NB4 (cell line): Measurements from ENCODE around the gene CROT.

Experiments
- DNase-seq: peaks from one replicate; pipeline ENCODE4 v3.0.0; 2010; ENCODE audit warnings: low read depth
- H3K4me3 ChIP-seq: one replicate; pipeline ENCODE4 v1.5.1; 2011; ENCODE audit warnings: mild to moderate bottlenecking, low read depth, low read length, moderate library complexity
- MYC ChIP-seq: IDR thresholded peaks from 2 replicates; pipeline ENCODE4 v1.6.1; 2011; ENCODE audit warnings: low read depth, low read length
- POLR2A ChIP-seq: IDR thresholded peaks from 2 replicates; pipeline ENCODE4 v1.6.1; 2011; ENCODE audit warnings: mild to moderate bottlenecking; ENCODE audit not compliant: insufficient read length; ENCODE audit errors: extremely low read depth
- TF ChIP-seq, protein P1 (sequence below): IDR thresholded peaks from 2 replicates; pipeline ENCODE4 v1.6.1; 2011; ENCODE audit warnings: low read depth, low read length
- TF ChIP-seq, protein P2 (sequence below): IDR thresholded peaks from one replicate; pipeline ENCODE4 v1.5.1; 2012; ENCODE audit warnings: low read depth, low read length

Gene CROT

DNA sequence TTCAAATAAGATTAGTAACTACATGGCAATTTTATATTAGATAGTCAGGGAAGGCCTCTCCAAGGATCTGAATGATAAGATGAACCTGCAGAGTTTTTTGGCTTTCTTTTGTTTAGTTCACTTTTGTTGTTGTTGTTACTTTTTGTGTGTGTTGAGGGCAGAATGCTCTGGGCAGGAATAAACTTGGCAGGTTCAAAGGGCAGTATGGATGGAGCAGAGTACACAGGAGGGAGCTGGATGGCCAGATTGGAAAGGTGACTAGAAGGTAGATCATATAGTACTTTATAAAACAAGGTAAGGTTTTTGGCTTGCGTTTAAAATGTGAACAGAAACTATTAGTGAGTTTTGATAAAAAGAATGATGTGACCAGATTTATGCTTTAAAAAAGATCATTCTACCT, 17.9 kb downstream of the CROT start:
- no peak for TF ChIP-seq MYC
- TF ChIP-seq, protein P1, sequence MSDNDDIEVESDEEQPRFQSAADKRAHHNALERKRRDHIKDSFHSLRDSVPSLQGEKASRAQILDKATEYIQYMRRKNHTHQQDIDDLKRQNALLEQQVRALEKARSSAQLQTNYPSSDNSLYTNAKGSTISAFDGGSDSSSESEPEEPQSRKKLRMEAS = no peak
- TF ChIP-seq POLR2A = no peak
- TF ChIP-seq, protein P2, sequence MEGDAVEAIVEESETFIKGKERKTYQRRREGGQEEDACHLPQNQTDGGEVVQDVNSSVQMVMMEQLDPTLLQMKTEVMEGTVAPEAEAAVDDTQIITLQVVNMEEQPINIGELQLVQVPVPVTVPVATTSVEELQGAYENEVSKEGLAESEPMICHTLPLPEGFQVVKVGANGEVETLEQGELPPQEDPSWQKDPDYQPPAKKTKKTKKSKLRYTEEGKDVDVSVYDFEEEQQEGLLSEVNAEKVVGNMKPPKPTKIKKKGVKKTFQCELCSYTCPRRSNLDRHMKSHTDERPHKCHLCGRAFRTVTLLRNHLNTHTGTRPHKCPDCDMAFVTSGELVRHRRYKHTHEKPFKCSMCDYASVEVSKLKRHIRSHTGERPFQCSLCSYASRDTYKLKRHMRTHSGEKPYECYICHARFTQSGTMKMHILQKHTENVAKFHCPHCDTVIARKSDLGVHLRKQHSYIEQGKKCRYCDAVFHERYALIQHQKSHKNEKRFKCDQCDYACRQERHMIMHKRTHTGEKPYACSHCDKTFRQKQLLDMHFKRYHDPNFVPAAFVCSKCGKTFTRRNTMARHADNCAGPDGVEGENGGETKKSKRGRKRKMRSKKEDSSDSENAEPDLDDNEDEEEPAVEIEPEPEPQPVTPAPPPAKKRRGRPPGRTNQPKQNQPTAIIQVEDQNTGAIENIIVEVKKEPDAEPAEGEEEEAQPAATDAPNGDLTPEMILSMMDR = no peak
- no peak overlapping the region for H3K4me3 ChIP-seq
- DNase-seq = no peak

DNA sequence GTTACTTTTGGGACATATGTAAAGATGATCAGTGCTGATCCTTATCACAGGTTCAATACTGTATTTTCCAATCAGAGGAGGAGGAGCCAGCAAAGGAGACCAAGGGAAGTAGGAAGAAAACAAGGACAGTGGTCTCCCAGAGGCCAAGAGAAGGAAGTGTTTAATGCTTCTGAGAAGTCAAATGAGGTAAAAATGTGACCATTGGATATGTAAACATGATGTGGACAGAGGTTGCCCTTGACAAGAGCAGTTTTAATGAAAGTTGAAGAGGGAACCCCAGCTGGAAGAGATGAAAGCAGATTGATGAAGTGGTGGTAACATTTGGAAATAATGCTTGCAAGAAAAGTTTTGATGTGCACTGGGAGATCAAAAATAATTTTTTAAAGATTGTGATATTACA, 18.8 kb downstream of the CROT start:
- TF ChIP-seq, protein P1 = no peak
- TF ChIP-seq POLR2A = no peak
- TF ChIP-seq, protein P2 = no peak
- no peak for TF ChIP-seq MYC
- H3K4me3 ChIP-seq = no peak overlapping the region
- no peak for DNase-seq

DNA sequence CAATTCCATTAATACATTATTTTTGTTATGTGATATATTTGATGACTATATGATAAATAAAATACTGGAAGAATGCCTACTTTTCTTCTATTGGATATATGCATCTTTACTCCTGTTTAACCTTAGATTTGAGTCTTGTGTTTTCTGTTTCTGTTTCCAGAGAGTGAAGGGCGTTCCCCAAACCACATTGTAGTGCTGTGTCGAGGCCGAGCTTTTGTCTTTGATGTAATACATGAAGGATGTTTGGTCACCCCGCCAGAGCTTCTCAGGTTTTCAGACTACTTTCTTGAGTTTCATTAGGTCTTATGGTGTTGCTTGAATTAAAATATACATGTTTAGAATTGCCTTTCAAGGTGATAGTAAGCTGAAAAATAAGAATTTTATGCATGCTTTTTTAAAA, 23.8 kb downstream of the CROT start:
- no peak overlapping the region for H3K4me3 ChIP-seq
- DNase-seq = no peak
- TF ChIP-seq POLR2A = no peak
- TF ChIP-seq, protein P1 = no peak
- TF ChIP-seq MYC = no peak
- TF ChIP-seq, protein P2 = no peak

DNA sequence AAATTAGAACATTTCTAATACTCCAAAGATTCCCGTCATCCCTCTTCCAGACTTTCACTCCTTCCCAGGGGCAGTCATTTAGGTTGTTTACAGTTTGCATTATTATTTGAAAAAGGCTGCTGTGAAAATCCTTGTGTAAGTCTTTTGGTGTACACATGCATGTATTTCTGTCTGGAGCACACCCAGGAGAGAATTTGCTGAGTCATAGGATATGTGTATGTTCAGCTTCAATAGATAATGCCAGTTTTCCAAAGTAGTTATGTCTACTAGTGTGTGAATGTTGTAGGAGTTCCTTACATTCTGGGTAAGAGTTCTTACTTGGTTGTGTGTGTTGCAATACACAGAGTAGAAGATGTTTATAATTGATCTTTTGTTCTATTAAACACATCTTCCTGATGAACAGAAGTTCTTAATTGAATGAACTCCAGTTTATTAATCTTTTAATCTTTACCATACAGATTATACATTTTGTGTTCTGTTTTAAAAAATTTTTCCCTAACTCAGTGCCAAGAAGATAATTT, 25.3 kb downstream of the CROT start:
- peak; percentile 22 for DNase-seq
- TF ChIP-seq POLR2A = no peak
- TF ChIP-seq, protein P1 = no peak
- no peak overlapping the region for H3K4me3 ChIP-seq

DNA sequence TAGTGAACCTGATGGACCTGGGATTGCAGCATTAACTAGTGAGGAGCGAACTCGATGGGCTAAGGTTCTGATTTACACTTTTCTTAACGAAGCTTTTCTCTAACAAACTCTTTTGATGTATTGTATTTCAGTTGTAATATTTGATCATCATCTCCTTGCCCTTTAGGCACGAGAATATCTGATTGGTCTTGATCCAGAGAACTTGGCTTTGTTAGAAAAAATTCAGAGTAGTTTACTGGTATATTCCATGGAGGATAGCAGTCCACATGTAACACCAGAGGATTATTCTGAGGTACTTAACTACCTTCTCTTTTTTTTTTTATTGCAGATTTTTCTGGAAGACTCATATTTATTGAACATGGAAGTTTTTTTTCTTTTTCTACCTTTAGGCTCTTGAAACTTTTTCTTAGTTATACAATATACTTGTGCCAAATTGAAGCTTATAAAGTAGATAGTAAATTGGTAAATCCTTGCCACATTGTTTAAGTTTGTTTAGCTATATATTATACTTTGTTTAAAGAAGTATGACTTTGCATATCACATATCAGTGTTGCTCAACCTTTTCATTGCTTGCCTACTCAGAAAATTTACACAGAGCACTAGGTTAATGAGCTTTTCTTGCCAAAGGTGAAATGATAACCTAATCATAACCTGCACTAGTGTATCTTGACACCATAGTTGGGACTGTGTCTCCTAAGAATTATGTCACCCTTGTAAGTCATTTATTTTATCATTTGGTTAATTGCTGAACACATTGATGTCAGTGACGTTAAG, 30.4 kb downstream of the CROT start:
- no peak for DNase-seq
- H3K4me3 ChIP-seq = no peak overlapping the region
- TF ChIP-seq, protein P2 = no peak
- TF ChIP-seq, protein P1 = no peak
- no peak for TF ChIP-seq POLR2A
- no peak for TF ChIP-seq MYC

DNA sequence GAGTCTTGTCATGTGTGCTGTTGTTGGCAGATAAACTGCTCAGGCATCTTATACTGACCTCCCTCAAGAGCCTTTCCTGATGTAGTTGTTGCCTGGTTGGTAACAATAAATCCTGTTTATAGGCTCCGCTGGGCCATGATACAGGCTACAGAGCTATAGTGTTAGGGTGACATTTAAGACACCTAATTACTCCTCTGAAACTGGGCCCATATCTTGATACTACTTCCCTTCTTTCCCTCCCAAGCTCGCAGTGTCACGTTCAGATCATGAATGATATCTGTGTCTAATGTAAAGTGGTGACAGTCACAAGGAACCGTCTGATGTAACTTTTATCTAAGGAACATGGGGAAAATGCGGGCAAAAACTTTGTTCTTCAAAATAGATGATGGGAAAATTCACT, 35.4 kb downstream of the CROT start:
- DNase-seq = no peak
- TF ChIP-seq POLR2A (no peak), MYC (no peak)
- TF ChIP-seq, protein P2 = no peak
- TF ChIP-seq, protein P1 = no peak
- H3K4me3 ChIP-seq = no peak overlapping the region
